ENCODE results near the gene GMIP.
"Not testable (repeated sequence)": the region's sequence is repeated elsewhere in the genome, so short reads cannot be mapped to it uniquely, and the experiment has no call there.

Gene GMIP, protein sequence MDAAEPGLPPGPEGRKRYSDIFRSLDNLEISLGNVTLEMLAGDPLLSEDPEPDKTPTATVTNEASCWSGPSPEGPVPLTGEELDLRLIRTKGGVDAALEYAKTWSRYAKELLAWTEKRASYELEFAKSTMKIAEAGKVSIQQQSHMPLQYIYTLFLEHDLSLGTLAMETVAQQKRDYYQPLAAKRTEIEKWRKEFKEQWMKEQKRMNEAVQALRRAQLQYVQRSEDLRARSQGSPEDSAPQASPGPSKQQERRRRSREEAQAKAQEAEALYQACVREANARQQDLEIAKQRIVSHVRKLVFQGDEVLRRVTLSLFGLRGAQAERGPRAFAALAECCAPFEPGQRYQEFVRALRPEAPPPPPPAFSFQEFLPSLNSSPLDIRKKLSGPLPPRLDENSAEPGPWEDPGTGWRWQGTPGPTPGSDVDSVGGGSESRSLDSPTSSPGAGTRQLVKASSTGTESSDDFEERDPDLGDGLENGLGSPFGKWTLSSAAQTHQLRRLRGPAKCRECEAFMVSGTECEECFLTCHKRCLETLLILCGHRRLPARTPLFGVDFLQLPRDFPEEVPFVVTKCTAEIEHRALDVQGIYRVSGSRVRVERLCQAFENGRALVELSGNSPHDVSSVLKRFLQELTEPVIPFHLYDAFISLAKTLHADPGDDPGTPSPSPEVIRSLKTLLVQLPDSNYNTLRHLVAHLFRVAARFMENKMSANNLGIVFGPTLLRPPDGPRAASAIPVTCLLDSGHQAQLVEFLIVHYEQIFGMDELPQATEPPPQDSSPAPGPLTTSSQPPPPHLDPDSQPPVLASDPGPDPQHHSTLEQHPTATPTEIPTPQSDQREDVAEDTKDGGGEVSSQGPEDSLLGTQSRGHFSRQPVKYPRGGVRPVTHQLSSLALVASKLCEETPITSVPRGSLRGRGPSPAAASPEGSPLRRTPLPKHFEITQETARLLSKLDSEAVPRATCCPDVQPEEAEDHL

DNA sequence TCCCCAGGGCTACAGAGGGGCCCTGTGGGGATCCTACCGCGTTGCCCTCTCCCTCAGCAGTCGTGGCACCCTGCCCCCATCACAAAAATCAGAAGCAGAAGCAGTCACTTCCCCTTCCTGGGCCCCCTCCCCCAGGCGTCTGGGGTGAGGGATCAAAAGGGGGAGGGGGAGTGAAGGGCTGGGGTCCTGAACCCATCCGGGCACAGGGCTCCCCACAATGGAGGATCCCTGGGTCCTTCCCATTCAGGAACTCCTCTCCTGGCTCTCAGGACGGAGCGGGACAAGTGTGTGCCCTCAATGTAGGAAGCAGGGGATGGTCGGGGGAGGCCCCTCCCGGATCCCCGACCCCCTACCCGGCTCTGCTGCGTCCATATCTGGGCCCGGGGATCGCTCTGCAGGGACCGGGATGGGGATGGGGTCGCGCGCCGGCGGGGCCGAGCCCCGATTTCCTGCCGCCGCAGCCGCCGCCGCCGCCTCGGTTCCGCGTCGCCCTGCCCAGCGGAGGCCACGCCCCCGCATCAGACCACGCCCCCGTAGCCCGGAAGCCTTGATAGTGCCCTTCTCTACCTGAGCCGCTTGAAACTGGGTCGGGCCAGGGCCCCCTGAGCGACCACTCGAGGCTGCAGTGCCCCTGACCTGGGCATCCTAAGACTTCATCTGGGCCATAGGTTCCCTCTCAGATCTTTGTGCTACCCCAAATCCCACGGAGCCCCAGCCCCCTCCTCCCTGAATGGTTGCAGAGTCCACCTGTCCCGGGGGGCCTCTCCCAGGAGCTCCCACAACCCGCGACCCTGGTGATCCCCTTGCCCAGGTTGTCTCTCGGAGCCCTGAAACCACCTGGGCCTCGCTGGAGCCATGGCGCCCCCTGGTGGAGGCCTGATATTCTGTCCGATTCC lies at the start of gene GMIP:
Gene GMIP (minus strand): TSS at position 500 of the 896 bp plus-strand sequence. CDS start 128 bp downstream, at position 372.
- DNase-seq, result peak; percentile 81

DNA sequence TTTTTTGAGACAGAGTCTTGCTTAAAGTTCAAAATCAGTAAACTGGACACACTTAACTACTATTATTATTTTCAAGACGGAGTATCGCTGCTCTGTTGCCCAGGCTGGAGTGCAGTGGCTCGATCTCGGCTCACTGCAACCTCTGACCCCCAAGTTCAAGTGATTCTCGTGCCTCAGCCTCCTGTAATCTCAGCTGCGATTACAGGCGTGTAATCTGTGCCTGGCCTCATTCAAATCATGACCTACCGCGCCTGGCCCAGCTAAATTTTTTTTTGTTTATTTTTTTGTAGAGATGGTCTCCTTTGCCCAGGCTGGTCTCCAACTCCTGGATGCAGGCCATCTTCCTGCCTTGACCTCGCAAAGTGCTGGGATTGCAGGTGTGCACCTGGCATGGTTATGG lies 48.2 kb upstream of the GMIP start:
- no peak for DNase-seq

DNA sequence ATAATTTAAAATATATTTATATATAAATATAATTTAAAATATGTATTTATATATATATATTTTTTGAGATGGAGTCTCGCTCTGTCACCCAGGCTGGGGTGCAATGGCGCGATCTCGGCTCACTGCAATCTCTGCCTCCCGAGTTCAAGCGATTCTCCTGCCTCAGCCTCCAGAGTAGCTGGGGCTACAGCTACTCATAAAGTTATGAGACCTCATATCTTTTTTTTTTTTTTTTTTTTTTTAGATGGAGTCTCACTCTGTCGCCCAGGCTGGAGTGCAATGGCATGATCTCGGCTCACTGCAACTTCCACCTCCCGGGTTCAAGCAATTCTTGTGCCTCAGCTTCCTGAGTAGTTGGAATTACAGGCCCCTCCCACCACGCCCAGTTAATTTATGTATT lies 45.6 kb upstream of the GMIP start:
- not testable (repeated sequence) for DNase-seq

DNA sequence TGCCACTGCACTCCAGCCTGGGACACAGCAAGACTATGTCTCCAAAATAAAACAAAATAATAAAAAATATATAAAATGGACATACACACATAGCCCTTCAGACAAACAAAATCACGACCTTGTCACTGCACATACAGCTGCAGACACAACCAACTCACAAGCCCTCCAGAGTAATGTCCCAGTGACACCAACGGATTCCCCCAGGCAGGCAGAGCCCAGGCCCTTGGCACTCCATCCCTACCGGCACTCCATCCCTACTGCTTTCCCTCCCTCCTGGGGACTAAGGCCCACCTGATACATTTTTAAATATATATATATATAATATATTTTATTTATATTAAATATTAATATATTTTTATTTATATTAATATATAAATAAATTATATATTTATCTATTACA lies 43.6 kb upstream of the GMIP start:
- peak; percentile 33 for DNase-seq

DNA sequence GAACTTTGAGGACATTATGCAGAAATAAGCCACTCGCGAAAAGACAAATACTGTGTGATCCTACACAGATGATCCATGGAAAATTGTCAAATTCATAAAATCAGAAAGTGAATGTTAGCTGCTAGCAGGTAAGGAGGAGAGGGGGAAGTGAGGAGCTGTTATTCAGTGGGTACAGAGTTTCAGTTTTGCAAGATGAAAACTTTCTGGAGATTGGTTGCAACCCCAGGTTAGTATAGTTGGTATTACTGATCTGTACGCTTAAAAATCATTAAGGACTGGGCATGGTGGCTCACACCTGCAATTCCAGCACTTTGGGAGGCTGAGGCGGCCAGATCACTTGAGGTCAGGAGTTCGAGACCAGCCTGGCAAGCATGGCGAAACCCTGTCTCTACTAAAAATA lies 43.1 kb upstream of the GMIP start:
- no peak for DNase-seq

DNA sequence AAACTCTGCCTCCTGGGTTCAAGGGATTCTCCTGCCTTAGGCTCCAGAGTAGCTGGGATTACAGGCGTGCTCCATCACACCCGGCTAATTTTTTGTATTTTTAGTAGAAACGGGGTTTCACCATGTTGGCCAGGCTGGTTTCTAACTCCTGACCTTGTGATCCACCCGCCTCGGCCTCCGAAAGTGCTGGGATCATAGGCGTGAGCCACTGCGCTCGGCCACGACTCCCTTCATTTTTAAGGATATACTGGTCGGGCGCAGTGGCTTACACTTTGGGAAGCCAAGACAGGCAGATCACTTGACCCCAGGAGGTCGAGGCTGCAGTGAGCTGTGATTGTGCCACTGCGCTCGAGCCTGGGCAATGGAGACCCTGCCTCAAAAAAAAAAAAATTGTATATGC lies 42.7 kb upstream of the GMIP start:
- not testable (repeated sequence) for DNase-seq

DNA sequence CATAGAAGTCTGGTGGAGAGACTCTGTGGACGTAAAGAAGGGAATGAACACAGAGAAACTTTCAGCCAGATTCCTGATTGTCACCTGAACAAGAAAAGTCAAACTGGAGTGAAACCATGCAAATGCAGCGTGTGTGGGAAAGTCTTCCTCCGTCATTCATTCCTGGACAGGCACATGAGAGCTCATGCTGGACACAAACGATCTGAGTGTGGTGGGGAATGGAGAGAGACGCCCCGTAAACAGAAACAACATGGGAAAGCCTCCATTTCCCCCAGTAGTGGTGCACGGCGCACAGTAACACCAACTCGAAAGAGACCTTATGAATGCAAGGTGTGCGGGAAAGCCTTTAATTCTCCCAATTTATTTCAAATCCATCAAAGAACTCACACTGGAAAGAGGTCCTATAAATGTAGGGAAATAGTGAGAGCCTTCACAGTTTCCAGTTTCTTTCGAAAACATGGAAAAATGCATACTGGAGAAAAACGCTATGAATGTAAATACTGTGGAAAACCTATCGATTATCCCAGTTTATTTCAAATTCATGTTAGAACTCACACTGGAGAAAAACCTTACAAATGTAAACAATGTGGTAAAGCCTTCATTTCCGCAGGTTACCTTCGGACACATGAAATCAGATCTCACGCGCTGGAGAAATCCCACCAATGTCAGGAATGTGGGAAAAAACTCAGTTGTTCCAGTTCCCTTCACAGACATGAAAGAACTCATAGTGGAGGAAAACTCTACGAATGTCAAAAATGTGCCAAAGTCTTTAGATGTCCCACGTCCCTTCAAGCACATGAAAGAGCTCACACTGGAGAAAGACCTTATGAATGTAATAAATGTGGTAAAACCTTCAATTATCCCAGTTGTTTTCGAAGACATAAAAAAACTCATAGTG lies 36.0 kb upstream of the GMIP start:
- DNase-seq, result no peak

DNA sequence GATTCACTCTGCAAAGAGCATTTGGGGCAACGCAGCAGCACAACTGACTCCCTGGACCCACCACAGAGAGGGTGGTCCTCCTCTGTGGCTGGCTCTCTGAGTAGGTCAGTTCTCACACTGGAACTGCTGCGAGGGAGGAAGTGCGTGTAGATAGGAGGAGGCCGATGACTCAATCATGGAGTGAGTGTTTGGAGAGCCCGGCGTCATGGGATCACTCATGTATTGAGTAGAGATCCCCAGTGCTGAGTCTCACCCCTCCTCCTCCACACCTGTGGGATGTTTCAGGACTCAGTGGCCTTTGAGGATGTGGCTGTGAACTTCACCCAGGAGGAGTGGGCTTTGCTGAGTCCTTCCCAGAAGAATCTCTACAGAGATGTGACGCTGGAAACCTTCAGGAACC lies 34.1 kb upstream of the GMIP start:
- DNase-seq, result no peak

DNA sequence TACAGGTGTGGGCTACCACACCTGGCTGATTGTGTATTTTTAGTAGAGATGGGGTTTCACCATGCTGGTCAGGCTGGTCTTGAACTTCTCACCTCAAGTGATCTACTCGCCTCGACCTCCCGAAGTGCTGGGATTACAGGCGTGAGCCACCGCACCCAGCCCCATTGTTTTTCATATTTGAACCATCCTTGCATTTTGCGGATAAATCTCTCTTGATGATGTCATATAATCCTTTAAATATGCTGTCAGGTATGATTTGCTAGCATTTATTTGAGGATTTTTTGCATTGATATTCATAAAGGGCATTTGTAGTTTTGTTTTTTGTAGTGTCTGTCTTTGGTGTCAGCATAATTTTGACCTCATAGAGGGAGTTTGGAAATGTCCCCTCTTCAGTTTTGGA lies 30.9 kb upstream of the GMIP start:
- no peak for DNase-seq

DNA sequence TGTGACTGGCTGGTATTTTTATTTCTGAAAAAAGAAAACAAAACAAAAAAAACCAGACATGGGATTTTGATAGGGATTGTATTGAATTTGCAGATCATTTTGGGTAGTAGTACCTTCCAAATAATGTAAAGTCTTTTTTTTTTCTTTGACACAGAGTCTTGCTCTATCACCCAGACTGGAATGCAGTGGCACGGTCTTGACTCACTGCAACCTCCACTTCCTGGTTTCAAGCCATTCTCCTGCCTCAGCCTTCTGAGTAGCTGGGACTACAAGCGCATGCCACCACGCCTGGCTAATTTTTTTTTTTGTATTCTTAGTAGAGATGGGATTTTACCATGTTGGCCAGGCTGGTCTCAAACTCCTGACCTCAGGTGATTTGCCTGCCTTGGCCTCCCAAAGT lies 29.4 kb upstream of the GMIP start:
- no peak for DNase-seq

DNA sequence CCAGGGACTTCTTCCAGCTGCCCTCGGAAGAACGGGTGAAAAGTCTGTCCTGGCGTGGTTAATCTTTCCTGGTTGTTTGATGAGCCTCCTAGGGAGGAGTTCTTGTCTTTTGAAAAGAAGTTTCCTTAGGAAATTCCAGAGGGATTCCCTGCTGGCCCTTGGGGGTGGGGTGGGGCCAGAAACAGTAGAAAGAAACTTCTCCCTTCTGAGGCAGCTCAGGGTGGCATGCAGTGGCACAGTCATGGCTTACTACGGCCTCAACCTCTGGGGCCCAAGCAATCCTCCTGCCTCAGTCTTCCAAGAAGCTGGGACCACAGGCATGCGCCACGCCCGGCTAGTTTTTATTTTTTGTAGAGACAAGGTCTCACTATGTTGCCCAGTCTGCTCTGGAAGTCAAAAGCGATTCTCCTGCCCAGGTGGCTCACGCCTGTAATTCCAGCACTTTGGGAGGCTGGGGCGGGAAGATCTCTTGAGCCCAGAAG lies 26.7 kb upstream of the GMIP start:
- DNase-seq, result no peak

DNA sequence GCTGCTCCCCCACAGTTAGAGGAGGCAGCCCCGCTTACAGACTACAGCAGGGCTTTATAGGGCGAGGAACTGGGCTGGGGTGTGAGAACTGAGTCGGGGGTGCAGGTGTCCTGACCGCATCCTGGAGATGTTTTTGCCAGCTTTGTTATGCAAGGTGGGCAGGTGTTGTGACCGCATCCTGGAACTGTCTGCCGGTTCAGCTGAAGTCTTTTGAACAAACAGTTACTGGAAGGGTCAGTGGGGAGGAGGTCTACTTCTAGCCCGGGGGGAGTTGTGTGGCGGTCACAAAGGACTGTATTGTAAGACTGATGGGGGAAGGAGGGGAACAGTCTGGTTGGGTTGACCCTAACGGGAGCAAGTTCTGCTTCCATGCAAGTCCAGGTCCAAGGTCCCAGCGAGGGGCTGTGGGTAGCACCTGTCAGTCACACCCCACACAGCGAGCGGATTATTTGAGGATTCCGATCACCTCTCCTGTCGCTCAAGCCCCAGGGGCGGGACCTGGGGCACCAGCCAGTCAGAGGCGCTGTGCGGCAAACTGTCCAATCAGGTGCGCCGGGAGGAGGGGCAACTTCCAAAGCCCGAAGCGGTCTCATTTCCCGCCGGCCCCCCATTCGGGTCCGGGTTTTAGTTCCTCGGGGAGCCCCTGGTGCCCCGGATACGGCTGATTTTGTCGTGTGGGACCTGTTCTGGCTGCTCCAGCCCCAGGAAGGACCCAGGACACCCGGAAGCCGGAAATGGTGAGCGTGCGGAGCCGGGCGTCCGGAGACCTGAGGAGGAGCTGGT lies 25.0 kb upstream of the GMIP start, which contains the start of gene ZNF101:
Gene ZNF101 (plus strand): TSS at position 610 of the 783 bp plus-strand sequence. CDS start 125 bp downstream, at position 735.
- peak; percentile 99 for DNase-seq

DNA sequence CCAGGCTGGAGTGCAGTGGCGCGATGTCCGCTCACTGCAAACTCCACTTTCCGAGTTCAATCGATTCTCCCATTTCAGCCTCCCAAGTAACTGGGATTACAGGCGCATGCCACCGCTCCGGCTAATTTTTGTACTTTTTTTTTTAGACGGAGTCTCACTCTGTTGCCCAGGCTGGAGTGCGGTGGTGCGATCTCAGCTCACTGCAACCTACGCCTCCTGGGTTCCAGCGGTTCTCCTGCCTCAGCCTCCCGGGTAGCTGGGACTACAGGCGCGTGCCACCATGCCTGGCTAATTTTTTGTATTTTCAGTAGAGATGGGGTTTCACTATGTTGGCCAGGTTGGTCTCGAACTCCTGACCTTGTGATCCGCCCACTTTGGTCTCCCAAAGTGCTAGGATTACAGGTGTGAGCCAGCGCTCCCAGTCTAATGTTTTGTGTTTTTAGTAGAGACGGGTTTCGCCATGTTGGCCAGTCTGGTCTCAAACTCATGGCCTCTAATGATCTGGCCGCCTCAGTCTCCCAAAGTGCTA lies 22.0 kb upstream of the GMIP start:
- DNase-seq, result not testable (repeated sequence)

DNA sequence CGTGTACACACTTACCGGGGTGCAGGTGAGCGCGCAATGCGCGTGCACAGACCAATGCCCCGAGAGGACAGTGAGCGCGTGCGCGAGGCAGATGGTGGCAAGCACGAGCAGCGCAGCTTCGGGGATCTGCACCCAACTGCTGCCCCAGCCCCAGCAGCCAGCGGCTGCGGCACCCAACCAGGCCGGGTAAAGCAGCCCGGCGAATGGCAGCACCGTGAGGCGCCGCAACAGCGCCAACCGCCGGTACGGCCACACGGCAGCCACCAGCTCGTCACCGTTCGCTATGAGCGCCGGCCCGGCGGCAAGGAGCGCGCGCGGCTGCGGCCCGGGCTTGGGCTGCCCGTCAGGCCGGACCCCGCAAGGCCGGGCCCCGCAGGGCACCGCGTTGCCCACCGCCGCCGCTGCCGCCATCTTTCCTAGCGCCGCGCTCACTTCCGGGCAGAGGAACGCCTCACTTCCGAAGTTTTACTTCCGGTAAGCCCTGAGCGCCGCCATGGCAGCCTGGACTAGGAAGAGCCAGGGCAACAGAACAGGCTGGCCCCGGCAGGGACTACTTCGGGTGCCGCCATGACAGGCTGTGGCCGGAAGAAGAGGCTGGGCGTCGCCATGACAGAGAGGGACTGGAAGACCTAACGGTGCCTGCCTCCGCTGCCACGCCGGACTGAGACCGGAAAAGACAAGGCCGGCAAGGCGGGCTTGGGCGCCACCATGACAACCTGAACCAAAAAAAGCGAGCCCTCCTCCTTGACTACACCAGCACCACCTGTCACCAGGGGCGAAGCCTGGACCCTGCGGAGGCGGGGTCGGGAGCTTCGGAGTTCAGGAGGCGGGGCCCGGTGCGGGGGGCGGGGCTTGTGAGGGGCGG lies 20.0 kb upstream of the GMIP start, which contains the start of gene ATP13A1:
Gene ATP13A1 (minus strand): TSS at position 421 of the 865 bp plus-strand sequence. CDS start 10 bp downstream, at position 411.
- peak; percentile 99 for DNase-seq

DNA sequence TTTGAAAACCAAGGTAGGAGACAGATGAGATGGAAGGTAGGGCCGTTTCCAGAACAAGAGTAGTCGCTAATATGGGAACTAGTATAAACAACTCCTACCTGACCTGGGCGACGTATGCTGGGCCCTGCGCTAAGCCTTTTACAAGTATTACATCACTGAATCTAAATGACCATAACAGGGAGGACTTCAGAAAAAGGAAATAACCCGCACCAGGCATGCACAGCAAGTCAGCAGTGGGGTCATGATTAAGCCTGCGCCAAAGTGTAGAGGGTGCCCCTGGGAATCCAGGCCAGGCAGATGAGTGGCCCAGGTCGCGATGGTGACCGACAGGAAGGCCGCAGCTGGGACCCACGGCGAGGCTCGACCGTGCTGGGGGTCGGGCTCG lies 19.4 kb upstream of the GMIP start:
- DNase-seq, result no peak

DNA sequence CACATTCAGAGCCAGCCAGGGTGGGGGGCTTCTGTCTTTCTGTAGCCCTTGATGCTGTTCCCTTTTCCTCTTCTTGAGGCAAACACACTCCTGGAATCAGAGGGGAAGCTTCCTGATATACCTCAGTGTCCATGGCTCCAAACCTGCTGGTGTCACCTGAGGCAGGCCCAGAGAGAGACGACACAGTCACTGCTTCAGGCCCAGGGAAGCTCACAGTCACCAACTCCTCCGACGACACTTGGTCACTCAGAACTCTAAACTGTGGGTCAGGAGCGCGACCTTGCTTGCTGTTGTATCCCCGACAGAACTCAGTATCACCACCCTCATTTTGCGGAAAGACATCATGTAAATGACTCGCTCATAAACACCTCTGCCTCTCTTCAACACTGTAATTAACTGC lies 18.9 kb upstream of the GMIP start:
- no peak for DNase-seq

DNA sequence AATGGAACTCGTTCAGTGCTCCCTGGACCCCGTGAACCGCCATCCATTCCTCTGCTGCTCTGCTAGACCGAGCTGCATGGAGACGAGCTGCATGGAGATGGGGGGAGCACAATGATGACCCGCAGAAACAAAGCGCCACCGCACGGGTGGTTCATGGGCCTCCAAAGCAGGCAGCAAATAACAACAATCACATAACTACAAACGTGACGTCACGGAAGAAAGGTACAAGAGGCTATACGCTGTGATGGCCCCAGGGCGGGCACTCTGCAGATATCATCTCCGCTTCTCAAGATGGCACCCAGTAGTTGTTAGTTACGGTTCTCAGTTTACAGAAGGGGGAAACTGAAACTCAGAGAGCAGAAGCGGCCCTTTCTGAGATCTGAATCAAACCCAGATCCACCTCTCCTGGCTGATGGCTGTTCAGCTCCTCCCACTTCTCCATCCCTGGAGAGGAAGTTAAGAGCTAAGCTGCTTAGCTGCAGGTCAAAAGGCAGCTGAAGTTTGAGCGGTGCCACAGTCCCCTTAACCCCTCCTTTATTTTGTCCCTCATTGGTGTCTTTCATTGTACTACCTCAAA lies 18.3 kb upstream of the GMIP start:
- peak; percentile 65 for DNase-seq

DNA sequence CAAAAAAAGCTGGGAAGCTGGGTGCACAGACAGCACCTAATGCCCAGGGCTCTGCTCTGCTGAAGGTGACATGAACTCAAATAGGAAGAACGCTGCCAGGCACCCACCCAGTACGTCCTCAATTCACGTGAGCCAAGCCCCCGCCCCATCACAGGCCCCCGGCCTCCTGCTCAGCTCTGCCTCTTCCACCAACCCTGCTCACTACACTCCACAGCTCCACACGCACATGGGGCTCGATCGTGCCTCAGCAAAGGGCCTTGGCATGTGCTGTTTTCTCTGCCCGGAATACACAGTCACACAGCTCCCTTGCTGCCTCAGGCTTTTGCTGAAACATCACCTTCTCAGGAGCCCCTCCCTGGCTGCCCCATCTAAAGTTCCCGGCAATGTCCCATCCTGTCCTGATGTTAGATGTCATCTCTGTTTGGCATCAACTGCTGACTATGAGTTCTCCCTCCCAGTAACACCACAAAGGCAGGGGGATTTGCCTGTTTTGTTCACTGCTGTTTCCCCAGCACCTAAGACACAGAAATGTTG lies 17.8 kb upstream of the GMIP start:
- no peak for DNase-seq

Measured in hematopoietic multipotent progenitor cell treated with erythropoietin and hydrocortisone succinate and interleukin-3 and kit ligand, for 6 days (in vitro differentiated cells).